ENCODE measurements around the gene KCNIP3.

KCNIP3 gene

DNA sequence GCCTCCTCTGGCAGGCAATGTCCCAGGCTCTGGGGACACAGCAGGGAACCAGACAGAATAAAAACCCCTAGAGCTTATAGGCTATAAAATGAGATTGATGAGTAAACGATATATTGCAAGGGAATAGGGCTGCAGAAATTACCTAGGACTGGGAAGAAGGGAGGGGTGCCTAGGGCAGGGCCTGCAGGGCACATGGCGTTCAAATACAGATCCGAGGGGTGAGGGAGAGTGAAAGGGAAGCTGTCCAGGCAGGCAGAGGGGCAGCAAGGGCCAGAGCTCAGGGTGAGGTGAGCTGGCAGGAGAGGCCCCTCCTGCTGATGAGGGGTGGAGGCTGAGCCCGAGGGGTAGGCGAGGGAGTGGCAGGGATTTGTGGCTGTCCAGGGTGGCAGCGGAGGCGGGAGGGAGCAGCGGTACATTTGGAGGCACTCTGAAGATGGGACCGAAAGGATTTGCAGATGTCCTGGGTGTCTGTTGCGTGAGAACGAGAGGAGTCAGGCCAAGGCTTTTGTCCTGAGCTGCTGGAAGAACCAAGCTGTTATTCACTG is 33.7 kb downstream of the KCNIP3 start:
- no peak for DNase-seq

DNA sequence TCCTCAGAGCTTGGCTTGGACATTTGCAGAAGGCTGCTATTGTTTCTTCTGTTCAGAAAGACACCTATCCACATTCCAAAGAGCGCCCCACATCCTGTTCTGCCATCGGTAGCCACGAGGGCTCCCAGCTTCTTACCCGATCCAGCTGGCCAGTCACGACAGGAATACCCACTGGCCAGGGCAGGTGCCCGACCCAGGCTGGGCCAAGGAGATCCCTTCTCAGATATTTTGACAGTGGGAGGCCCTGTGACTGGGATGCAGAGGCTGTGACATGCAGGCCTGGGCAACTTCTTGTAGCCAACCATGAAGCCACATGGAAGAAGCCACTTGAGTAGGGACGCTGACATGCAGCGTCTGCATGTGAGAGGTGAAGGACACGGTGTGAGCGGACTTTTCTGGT is 34.5 kb downstream of the KCNIP3 start:
- no peak for DNase-seq

DNA sequence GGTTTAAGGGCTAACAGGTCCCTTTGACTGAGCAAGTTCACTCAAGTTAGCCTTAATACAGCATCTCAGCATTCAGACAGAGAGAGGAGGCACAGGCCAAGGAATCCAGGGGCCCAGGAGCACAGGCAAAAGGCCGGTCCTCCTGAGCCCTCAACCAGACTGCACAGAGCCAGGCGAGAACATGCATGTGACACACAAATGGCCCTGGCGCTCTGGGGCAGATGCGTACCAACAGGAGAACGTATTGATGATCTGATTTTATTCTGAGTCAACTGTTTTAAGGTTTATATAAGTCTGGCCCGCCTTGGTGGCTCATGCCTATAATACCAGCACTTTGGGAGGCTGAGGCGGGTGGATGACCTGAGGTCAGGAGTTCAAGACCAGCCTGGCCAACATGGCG is 34.9 kb downstream of the KCNIP3 start:
- DNase-seq = no peak

DNA sequence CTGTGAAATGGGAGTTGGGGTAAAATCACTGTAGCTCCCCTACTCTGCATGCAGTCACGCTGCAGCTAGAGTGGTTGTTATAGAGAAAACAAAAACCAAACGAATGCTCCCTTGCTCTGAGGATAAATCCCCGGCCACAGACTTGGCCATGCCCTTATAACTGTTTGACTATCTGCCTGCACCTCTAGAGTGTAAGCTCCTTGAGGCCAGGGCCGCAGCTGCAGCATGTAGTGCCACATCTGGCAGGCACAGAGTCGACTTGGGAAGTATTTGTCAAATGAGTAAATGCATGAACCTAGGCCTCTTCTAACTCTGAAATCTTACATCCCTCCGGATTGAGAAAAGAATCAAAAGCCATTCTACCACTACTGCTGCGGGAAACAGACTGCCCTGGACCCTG is 35.9 kb downstream of the KCNIP3 start:
- DNase-seq = no peak

DNA sequence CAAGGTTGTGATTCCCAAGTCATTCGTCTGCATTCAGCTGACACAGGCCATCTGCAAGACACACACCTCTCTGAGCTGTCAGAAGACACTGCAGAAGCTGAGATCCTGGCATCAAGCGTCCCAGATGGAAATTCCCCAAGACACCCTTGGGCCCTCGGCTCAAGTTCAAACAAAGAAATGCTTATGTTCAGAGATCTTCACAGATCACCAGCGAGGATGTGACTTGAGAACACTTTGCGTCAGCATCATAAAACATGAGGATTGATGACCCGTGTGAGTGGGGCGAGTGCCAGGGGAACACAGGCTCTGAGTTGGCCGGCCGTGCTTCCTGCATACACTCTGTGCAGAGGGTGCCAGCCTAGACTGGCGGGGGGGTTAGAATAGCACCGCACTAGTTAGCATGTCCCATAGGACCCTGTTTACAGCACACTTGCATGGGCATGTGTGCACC is 36.8 kb downstream of the KCNIP3 start:
- DNase-seq = no peak

DNA sequence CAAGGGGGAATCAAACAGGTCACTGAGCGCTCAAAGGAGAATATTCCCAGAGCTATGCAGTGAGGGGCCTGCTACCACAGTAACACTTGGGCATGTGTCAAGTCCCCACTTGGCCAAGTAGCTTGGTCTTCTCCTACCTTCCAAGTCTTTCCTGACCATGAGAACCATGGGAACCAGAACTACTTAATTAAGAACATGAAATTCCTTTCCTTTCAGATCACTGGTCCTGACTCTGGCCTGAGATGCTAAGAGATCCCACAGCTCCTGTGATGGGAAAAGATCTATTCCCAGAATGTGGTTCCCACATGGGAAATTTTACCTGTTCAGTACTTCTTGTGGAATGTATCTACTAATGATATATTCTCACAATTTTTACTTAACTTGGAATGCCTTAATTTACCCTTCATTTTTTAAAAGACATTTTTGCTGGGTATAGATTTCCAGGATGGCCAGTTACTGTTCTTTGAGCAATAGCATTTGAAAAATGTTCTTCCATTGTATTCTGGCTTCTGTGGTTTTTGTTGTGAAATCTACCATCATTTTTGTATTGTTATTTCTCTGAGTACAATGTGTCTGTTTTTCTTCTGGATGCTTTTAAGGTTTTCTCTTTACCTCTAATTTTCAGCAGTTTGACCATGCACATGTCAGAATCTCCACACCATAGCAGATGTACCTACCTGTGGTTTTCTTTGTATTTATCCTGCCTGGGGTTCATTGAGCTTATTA is 37.9 kb downstream of the KCNIP3 start:
- DNase-seq = no peak

DNA sequence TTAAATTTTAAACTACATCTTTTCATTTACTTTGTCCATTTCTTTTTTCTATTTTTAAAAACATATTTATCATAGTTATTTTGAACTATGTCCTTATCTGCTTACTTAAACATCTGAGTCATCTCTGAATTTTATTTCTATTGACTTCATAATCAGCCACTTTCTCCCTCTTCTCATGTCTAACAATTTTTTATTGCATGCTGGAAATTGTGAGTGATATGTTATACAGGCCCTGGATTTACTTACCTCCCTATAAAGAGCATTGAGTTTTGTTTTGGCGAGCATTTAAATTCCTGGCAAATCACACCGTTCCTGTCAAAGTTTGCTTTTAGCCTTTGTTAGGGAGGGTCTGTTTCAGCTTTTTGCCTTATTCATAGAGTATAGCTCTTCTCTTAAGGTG is 39.3 kb downstream of the KCNIP3 start:
- no peak for DNase-seq

DNA sequence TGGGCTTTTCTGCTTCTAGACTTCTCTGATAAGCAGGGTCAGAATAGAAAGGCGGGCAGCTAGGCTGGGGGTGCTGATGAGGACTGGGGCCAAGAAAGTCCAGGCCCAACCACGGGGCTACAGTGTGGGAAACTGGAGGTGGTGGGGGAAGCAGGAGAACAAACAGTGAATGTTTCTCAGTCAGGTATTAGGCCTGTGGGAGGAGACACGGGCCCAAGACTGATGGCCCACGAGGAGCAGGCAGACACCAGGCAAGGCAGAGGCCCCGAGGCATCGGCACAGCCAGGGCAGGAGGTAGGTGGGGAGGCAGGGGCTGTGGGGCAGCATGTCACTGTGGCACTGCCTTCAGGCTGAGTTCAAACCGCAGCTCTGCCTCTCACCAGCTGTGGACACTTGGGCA is 40.7 kb downstream of the KCNIP3 start:
- DNase-seq = no peak

DNA sequence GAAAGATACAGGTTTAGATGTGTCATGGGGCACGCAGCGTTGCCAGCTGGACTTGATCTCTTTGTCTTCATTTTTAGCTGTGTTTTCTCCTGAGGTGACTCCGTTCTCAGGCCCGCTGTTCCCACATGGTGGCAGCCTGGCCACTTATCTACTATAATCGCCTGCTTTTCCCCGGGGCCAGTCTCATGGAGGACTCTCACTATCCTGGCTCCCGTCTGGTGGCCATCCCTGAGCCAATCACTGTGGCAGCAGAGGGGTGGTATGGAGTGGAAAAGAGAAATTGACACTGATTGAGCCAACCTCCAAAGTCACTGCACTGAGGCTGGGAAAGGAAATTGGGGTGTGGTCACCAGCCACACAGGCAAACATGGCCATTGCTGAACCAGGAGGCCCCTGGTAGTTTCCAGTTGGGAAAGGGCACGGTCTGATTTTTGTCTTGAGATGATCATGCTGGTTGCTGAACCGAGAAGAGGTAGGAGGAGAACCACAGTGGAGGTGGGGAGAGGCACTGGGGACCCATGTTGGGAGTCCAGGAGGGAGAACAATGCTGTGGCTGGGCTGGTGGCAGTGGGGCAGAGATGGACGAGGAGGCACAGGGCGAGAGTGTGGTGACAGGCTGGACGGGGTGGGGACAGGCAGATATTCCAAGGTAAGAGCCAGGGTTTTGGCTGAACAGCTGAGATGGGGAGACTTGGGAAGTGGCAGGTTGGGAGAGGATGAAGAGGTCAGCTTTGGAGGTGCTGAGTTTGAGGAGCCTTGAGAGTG is 45.6 kb downstream of the KCNIP3 start:
- DNase-seq = no peak

DNA sequence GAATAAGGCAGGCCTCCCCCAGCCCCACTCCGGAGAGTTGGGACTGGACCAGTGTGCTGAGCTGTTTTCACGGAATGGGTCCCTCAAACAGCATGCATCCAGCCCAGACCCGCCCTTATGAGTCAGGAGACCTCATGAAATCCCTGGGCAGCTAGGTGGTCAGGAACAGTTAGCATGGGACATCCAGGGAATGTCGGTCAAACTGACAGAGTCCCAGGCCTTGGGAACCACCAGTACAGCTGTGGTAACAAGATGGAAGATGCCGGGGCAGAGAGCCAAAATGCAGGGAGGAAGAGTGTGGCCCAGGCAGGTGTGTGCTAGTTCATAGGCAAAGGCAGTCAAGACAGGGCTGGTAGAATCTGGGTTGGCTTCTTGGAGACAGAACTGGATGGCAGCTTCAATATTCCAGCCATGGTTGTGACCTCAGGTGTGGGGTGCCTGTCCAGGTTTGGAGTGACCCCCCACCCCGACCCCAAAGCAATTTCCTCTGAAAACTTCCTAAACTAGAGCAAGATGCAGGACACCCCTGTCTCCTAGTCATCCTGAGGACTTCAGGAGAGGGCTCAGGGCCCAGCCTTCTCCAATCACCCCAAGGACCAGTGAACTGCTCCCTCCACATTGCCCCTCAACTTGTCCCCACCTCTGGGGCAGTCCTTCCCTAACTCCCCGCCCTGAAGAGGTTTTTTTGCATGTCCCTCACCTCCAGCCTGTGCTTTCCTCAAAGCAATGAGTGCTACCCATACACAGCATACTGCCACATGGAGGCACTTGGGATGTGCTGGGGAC is 46.5 kb downstream of the KCNIP3 start:
- DNase-seq = no peak

DNA sequence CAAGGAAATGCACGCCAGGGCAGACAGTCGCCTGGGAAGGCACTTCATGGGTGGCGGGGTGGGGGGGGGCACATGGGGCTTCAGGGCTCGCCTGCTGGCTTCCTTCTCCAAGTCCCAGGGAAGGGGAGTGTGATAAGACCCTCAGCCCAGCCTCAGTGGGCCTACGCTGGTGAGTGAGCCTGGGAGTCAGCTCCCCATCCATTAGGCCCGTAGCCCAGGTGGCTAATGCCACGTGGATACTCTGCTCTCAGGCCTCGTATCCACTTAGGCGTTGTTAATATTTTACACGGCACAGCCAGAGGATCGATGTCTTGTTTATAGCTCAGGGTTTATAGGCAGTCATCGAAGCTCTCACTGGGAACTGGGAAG is 47.1 kb downstream of the KCNIP3 start:
- DNase-seq = no peak

DNA sequence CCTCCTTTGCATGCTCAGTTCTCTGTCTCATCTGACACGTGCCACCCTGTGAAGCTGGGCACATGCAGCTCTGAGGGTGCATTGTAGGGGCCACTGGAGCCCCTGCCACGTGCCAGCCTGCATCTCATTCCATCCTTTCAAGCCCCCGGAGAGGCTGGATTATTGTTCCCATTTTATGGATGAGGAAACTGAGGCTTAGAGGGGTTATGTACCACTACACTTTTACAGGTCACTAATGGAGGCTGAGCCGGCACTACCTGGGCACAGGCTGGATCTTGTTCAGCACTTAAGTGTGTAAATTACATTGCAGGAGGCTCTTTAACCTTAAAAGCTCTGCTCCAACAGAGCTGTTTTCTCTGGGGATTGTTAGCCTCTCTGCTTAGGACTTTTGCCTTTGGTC is 47.5 kb downstream of the KCNIP3 start:
- DNase-seq = no peak

DNA sequence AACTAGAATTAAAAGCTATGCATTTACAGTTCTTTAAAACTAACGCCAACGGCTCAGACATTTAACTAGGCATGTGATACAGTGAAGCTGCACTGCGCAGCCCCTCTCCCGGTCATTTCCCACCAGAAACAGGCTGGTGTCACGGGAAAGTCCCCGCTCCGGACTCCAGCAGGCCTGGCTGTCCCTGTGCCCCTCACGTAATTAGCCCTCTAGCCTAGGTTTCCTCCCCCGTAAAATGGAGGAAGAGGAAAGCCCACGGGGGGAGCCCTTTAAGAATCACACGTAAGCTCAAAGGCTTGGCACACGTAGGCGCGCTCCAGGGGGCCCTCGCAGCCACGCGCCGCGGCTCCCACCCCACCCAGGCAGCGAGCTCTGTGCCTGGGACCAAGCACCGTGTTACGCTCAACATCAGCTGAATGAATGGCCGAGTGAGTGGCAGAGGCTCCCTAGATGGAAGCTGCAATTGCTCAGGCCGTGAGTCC is 48.0 kb downstream of the KCNIP3 start:
- DNase-seq = no peak

DNA sequence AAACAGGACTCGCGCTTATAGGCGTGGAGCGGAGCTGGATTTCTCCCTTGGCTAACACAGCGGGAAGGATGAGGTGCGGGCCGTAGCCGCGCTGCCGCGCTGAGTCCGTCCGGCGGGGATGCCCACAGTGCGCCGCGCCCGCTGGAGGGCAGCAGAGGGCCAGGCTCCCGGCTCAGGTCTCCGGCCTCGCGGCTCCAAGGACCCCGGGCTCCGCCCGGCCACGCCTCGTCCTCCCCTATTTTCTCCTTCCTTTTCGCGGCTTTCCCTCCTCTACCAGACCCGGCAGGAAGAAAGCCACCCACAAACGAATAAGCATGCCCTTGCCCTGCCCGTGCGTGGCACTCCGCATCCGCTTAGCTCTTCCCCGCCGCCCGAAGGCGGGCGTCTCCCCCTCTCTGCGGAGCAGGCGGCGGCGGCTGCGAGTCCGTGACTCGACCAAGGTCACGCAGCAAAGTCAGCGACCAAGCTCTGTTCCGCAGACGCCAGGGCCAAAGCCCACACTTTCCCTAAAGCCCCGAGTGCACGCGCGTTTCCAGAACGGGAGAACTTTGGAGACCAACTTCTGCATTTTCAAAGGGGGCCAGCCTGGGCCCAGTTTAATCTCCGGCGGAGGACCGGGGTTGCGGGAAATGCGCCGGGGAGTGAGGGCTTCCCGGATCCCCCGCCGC is 48.5 kb downstream of the KCNIP3 start:
- DNase-seq = no peak

DNA sequence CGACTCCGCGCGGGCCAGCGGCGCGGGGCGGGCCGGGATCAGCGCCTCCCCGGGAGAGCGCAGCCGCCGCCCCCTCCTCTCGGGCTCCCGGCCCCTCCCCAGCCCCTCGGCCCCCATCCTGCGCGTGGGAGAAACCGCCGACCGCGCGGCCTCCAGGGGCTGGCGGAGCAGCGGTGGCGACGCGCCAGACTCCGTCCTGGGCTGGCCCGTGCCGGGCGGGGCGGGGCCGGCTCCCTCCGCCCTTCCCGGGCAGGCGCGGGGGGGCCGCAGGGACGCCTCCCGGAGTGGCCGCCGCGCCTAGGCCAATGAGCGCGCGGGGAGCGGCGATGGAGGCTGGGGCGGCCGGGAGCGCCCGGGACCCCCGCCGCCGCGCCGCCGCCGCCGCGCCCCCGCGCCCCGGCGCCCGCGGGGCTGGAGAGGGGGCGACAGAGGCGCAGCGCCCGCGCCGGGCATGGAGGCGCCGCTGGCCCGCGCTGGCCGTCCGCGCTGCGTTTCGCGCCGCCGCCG is 49.1 kb downstream of the KCNIP3 start:
- no peak for DNase-seq

DNA sequence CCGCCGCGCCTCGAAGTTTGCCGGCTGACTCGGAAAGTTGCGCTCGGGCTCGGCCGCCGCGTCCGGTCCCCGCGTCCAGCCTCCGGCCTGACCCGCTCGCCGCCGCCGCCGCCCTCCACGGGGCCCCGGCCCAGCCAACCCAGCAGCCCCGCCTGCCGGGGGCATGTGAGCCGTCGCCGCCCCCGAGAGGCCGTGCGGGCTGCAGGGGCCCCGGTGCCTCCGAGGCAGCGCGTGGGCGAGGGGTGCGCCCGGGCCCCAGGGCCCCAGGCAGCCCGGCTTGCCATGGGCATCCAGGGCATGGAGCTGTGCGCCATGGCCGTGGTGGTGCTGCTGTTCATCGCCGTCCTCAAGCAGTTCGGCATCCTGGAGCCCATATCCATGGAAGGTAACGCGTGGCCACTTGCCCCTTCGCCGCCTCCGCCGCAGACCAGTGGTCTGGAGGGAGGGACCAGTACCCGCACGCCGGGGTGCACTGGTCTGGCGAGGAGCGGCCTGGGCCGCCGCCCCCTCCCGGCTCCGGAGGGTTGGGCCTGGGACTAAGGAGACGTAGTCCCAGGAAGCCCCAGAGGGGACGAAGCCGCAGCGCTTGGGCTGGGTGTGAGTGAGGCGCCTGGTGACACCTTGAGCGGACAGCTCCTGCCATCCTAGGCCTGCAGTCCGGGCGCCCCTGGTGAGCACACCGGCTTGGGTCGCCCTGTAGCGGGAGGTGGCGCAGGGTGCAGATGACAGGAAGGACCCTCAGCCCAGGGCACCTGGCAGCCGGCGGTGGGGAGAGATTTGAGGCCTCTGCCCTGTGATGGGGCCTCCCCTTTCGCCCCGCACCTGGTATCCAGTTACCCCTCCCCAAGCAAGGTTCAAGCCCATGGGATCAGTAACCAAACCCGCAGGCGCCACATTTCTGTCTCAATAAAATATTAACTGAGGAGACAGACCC is 49.9 kb downstream of the KCNIP3 start:
- no peak for DNase-seq

DNA sequence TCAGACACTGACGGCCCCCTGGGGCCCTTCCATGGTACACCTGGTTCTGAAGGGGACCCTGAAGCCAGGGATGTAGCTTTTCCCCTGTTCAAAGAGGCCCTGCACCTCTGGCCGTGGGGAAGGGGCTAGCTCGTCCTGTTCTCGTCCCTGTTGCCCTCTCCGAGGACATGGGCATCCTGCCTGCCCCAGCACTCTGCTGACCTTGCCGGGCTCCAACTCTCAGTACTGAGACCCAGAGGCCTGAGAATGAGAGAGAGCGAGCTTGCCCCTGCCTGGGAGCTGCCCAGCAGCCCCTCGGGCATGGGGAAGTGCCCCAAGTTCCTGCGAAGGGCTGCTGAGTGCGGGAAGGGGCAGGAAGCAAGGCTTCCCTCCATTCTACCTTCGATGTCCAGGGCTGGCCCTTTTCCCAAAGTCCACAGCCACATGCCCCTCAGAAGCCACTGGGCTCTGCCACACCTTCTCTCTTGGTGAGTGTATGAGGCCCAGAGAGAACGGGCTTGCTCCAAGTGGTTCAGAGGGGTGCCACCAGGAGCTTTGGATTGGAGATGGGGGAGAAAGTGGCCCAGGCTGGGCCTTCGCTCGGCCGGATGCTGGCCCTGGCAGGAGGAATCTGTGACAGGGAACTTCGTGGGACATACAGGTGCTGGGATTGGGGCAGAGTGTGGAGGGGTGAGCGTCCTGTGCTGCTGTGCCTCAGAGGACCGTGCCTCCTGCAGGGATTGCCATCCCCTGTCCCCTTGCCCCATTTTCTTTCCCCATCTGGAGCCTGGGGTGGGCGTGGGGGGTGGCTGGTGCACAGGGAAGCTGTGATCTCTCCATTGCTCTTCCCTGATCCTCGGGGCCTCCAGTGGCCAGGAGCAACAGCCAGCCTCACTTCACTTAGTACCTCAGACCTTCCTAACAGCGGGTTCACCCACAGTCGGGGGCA is 50.8 kb downstream of the KCNIP3 start:
- DNase-seq = no peak

DNA sequence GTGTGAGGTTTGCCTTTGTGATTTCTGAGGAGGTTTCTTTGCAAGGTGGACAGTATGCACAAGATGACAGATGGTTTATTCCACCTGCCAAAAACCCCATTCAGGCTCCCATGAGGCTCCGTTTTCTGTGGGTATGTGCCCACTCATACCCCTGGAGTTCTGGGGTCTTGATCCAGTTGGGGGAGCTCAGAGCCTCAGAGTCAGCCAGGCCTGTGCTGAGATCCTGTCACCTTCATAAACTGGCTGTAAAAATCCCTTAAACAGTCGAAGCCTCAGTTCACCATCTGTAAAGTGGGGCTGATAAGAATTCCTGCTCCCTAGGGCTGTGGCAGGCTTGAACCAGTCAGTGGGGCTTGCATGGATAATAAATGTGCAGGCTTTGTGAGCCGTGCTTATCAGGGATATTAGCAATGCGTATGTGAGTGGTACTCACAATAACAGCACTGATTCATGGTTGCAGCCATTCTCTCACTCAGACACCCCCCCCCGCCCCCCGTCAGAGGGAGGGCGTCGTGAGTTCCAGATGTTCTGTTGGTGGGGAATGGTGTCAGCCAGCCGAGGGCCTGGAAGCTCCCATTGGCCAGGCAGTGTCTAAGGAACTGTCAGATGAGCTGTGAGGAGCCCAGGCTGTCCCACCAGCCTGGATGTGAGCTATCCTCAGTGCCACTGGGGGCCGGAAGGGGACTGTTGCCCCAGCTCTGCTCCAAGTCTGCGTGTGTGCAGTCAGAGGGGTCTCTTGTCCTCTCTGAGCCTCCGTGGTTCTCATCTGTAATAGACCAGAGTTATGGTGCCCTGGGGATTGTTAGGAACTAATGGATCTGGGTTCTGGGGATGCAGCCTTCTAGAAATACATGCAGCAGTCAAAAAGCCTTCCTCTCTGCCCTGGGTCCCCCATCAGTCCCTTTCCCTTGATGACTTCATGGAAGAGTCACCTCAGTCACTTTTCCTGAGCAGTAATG is 51.7 kb downstream of the KCNIP3 start:
- DNase-seq = no peak
